HepG2 (cell line): ENCODE measurements around the gene SRCAP. TPM values are rescaled to one million over a fixed set of nuclear protein-coding genes. Genes with fewer than 3 reads are reported as not detected.

Source experiments
- ATAC-seq: fragments of 200-7000 bp; cut with Tn5 transposase; 3 replicates; pipeline ENCODE4 v1.9.1; 2020; ENCODE audit warnings: mild to moderate bottlenecking, moderate library complexity
- BruUV-seq: library from RNA; stranded (reverse); fragments of 400-500 nt; replicated peaks from 2 replicates; lab custom pipeline; 2021; lab: Mats Ljungman, UMichigan
- CTCF ChIA-PET: fragments of 300-600 bp; formaldehyde crosslinking; extraction: SDS; loops from one replicate; lab custom pipeline; 2021; ENCODE audit warnings: low total read pairs, inconsistent platforms, low intra/inter-chr PET ratio; lab: Yijun Ruan, JAX
- POLR2A ChIA-PET: fragments of 350-600 bp; sonication (Branson Sonifier 250); formaldehyde crosslinking; loops from one replicate; lab custom pipeline; 2020; ENCODE audit warnings: antibody characterized with exemption, inconsistent platforms; lab: Yijun Ruan, JAX
- DNase-seq: peaks from one replicate; pipeline ENCODE4 v3.0.0-alpha.2; 2015; ENCODE audit warnings: low spot score
- FAIRE-seq: peaks from 3 replicates; lab custom pipeline; 2011; peaks lifted over from hg19 to GRCh38; lab: Jason Lieb, UNC
- H2AFZ ChIP-seq: one replicate; pipeline ENCODE4 v1.6.1; 2011; ENCODE audit warnings: low read length, inconsistent platforms
- H3K27ac ChIP-seq: fragments of 300-600 bp; 3 replicates; pipeline ENCODE4 v1.8.0; 2011; ENCODE audit warnings: mixed run types, mild to moderate bottlenecking, mixed read lengths, low read length, inconsistent platforms; ENCODE audit not compliant: insufficient read depth; ENCODE audit errors: extremely low read length
- H3K27me3 ChIP-seq, 2 experiments: fragments of 200-600 bp in 1 of 2; 2 replicates in 1 of 2; 3 replicates in 1 of 2; pipeline versions ENCODE4 v1.6.0 to v1.8.0; 2011; ENCODE audit warnings: low read length in 2 of 2, mild to moderate bottlenecking in 2 of 2, moderate library complexity in 2 of 2, inconsistent platforms in 1 of 2; ENCODE audit not compliant: insufficient read depth in 2 of 2, control insufficient read depth in 1 of 2
- H3K36me3 ChIP-seq, 2 experiments: fragments of 200-600 bp in 1 of 2; replicated peaks in 1 of 2; 2 replicates in 1 of 2; 3 replicates in 1 of 2; pipeline versions ENCODE4 v1.5.1 to v1.8.0; 2011; ENCODE audit warnings: low read length in 2 of 2, inconsistent platforms in 1 of 2; ENCODE audit not compliant: insufficient read depth in 2 of 2, control insufficient read depth in 1 of 2
- H3K4me1 ChIP-seq: 2 replicates; pipeline ENCODE4 v1.5.1; 2012; ENCODE audit warnings: low read length, inconsistent platforms; ENCODE audit not compliant: insufficient read depth
- H3K4me2 ChIP-seq: 2 replicates; pipeline ENCODE4 v1.6.0; 2011; ENCODE audit warnings: low read depth, low read length, inconsistent platforms
- H3K4me3 ChIP-seq, 3 experiments: fragments of 200-600 bp in 1 of 3; sonication (generic), shearing (Covaris generic) in 1 of 3; replicated peaks in 1 of 3; 2 replicates each; pipeline ENCODE4 v1.5.1; 2011 to 2016; ENCODE audit warnings: low read length in 3 of 3, inconsistent platforms in 2 of 3, low read depth in 2 of 3, mild to moderate bottlenecking in 2 of 3, control low read depth in 1 of 3, mixed read lengths in 1 of 3; ENCODE audit not compliant: insufficient read depth in 1 of 3
- H3K79me2 ChIP-seq: one replicate; pipeline ENCODE4 v1.6.1; 2011; ENCODE audit warnings: low read length, inconsistent platforms; ENCODE audit not compliant: insufficient read depth
- H3K9ac ChIP-seq: 2 replicates; pipeline ENCODE4 v1.6.0; 2011; ENCODE audit warnings: mild to moderate bottlenecking, low read depth, low read length, inconsistent platforms; ENCODE audit not compliant: insufficient read depth
- H3K9me3 ChIP-seq: 2 replicates; pipeline ENCODE4 v1.5.1; 2012; ENCODE audit warnings: mild to moderate bottlenecking, low read length
- H4K20me1 ChIP-seq: 2 replicates; pipeline ENCODE4 v1.6.0; 2011; ENCODE audit warnings: inconsistent platforms, mild to moderate bottlenecking, low read length, moderate library complexity; ENCODE audit not compliant: insufficient read depth
- HES4 ChIP-seq: sonication (generic); formaldehyde crosslinking; IDR thresholded peaks from 2 replicates; pipeline ENCODE4 v1.9.0; 2021; ENCODE audit warnings: mild to moderate bottlenecking, missing genetic modification reagents, borderline replicate concordance
- HMG20A ChIP-seq: IDR thresholded peaks from 2 replicates; pipeline ENCODE4 v1.6.1; 2016; ENCODE audit warnings: borderline replicate concordance
- NFKB2 ChIP-seq: sonication (generic); formaldehyde crosslinking; IDR thresholded peaks from 2 replicates; pipeline ENCODE4 v1.4.0; 2020; ENCODE audit warnings: missing genetic modification reagents, borderline replicate concordance
- POLR2A ChIP-seq, 2 experiments: IDR thresholded peaks; 2 replicates each; pipeline ENCODE4 v1.6.1; 2011; ENCODE audit warnings: low read depth in 2 of 2, low read length in 2 of 2, mild to moderate bottlenecking in 1 of 2, moderate library complexity in 1 of 2; ENCODE audit not compliant: insufficient read depth in 1 of 2
- PRPF4 ChIP-seq: fragments of 200-400 bp; formaldehyde crosslinking; IDR thresholded peaks from 2 replicates; pipeline ENCODE4 v1.6.1; 2016; ENCODE audit warnings: low read length, low read depth; ENCODE audit not compliant: poor library complexity, severe bottlenecking
- SALL1 ChIP-seq: sonication (generic); formaldehyde crosslinking; IDR thresholded peaks from 2 replicates; pipeline ENCODE4 v1.8.0; 2022; ENCODE audit warnings: mild to moderate bottlenecking, missing genetic modification reagents
- SNAPC2 ChIP-seq: sonication (generic); formaldehyde crosslinking; IDR thresholded peaks from 2 replicates; pipeline ENCODE4 v1.8.1; 2022; ENCODE audit warnings: mild to moderate bottlenecking, missing genetic modification reagents
- U2AF1 ChIP-seq: fragments of 200-400 bp; formaldehyde crosslinking; optimal IDR thresholded peaks from 2 replicates; pipeline ENCODE3; 2017; ENCODE audit warnings: mild to moderate bottlenecking, low read depth, low read length
- ZBTB38 ChIP-seq: sonication (generic); formaldehyde crosslinking; IDR thresholded peaks from 2 replicates; pipeline ENCODE4 v1.5.1; 2020; ENCODE audit warnings: mild to moderate bottlenecking, missing genetic modification reagents
- ZNF205 ChIP-seq: IDR thresholded peaks from 2 replicates; pipeline ENCODE4 v1.6.1; 2018; ENCODE audit warnings: missing biosample characterization, missing genetic modification reagents
- ZZZ3 ChIP-seq: sonication (generic); formaldehyde crosslinking; IDR thresholded peaks from 2 replicates; pipeline ENCODE4 v1.4.0; 2020; ENCODE audit warnings: missing genetic modification reagents, mild to moderate bottlenecking, borderline replicate concordance
- WGBS: methylation state at CpG from one replicate; pipeline ENCODE4 v1.1.6; 2017; ENCODE audit warnings: low lambda C conversion rate; 5-methylcytosine and 5-hydroxymethylcytosine counted together
- in situ Hi-C: cut with HindIII; loops from 2 replicates; pipeline ENCODE4 v1.10.0; 2017; ENCODE audit warnings: low pct_unique_long_range_greater_than_20kb; ENCODE audit not compliant: extremely low pct_ligation_motif_present
- intact Hi-C: fragments of 100-400 bp; cut with micrococcal nuclease; formaldehyde crosslinking; loops from one replicate; pipeline ENCODE4 v1.10.0; 2022; ENCODE audit not compliant: unreplicated experiment
- polyA plus RNA-seq, 8 experiments: library from polyadenylated mRNA; depleted of rRNA in 3 of 8; stranded (reverse) in 7 of 8; unstranded in 1 of 8; fragments of >200 nt; fragmentation: Illumina TruSeq in 4 of 8; extraction: Trizol in 4 of 8; gene quantifications; 2 replicates each; pipeline versions ENCODE4 v1.2.1 to v1.2.3, GENCODE V29; 2011 to 2016; ENCODE audit warnings: low read depth in 4 of 8, missing spikeins in 1 of 8, mixed read lengths in 1 of 8; ENCODE audit not compliant: insufficient read depth in 1 of 8
- total RNA-seq, 5 experiments: library from RNA; depleted of rRNA; stranded (reverse); fragments of >200 nt; fragmentation: Illumina TruSeq; extraction: Trizol; gene quantifications; 2 replicates each; pipeline ENCODE4 v1.2.3, GENCODE V29; 2016; ENCODE audit warnings: low read depth in 1 of 5
- TF ChIP-seq, protein P1 (sequence below): sonication (generic); formaldehyde crosslinking; IDR thresholded peaks from 2 replicates; pipeline ENCODE4 v1.4.0; 2020; ENCODE audit warnings: missing genetic modification reagents
- TF ChIP-seq, protein P2 (sequence below): IDR thresholded peaks from 2 replicates; pipeline ENCODE4 v1.6.1; 2016; ENCODE audit warnings: low read depth, borderline replicate concordance
- TF ChIP-seq, protein P3 (sequence below): IDR thresholded peaks from 2 replicates; pipeline ENCODE4 v1.6.1; 2016; ENCODE audit warnings: missing compliant biosample characterization, missing genetic modification reagents, borderline replicate concordance

SRCAP gene
- total and polyA plus RNA-seq, 2 of the 13 experiments (the other 11 are each of a cell fraction or from before 2014, with no cell fraction given): 4.9 to 9.0 TPM

DNA sequence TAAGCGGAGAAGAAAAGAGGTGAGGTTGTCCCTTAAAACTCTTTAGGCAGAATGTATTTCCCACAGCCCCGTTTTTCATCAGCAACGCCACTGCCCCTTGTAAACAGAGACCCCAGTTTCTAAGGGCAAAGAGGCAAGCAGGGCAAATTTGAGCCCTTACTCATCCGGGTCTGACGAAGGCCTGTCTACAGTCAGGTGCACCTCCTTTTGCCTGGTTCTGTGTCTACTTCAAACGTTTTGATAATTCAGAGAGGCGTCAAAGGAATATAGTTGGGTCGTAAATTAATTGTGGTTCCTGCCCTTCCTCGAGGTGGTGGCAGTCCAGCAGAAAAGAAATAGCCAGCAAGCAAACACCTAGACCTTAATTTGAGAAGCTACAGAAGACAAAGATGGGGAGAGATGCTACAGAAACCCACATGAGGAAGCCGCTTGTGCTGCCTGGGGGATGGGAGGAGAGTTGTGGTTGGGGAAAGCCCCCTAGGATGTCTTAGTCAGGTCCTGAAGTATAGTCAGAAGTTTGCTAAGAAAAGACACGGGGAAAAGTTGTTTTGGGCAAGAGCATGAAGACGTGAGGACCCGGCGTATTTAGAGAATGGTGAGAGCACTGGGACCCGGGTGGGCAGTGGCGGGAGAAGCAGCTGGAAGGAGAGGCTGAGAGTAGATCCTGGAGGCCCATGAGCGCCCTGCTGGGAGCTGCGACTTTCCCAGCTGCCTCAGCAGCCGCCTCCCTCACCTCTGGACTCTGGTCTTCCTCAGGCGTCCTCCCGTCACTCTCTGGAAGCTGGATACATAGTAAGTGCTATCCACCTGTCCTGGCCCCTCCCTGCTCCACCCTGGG is 38.3 kb upstream of the SRCAP start:
- Histone ChIP-seq H3K4me2 (peak overlapping the region; percentile 92), H3K9ac (peak overlapping the region; percentile 91), H3K4me3 (peak overlapping the region; percentile 78 to 89 (median 82)), H3K79me2 (peaks cover 45% of the 10 kb centered on the region)
- BruUV-seq: TSS peak; percentile 28
- TF ChIP-seq ZZZ3: 0 out of 2 replicates have a peak, but pooled peaks have one; percentile 27
- TF ChIP-seq HES4 (CRISPR knock-in tag): 0 out of 2 replicates have a peak, but pooled peaks have one; percentile 19
- TF ChIP-seq PRPF4: no peak
- peak; percentile 79; the same call in 1 of the 2 replicates for TF ChIP-seq ZBTB38 (CRISPR knock-in tag)
- TF ChIP-seq ZNF205 (CRISPR knock-in tag): 0 out of 2 replicates have a peak, but pooled peaks have one; percentile 11
- peak; percentile 69 for TF ChIP-seq U2AF1
- TF ChIP-seq, protein P1, sequence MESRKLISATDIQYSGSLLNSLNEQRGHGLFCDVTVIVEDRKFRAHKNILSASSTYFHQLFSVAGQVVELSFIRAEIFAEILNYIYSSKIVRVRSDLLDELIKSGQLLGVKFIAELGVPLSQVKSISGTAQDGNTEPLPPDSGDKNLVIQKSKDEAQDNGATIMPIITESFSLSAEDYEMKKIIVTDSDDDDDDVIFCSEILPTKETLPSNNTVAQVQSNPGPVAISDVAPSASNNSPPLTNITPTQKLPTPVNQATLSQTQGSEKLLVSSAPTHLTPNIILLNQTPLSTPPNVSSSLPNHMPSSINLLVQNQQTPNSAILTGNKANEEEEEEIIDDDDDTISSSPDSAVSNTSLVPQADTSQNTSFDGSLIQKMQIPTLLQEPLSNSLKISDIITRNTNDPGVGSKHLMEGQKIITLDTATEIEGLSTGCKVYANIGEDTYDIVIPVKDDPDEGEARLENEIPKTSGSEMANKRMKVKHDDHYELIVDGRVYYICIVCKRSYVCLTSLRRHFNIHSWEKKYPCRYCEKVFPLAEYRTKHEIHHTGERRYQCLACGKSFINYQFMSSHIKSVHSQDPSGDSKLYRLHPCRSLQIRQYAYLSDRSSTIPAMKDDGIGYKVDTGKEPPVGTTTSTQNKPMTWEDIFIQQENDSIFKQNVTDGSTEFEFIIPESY (CRISPR knock-in tag): peak; percentile 37; the same call in 1 of the 2 replicates
- TF ChIP-seq, protein P2, sequence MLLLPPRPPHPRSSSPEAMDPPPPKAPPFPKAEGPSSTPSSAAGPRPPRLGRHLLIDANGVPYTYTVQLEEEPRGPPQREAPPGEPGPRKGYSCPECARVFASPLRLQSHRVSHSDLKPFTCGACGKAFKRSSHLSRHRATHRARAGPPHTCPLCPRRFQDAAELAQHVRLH: no peak
- no peak for TF ChIP-seq SNAPC2 (CRISPR knock-in tag)
- 0 out of 4 replicates have a peak, but pooled peaks of 1 of the 2 experiments have one; percentile 21 for TF ChIP-seq POLR2A (IDR thresholded peaks at IDR 0.05; ENCODE audit: insufficient read depth in 1 of 2, low read depth in 2 of 2, low read length in 2 of 2)
- TF ChIP-seq, protein P3, sequence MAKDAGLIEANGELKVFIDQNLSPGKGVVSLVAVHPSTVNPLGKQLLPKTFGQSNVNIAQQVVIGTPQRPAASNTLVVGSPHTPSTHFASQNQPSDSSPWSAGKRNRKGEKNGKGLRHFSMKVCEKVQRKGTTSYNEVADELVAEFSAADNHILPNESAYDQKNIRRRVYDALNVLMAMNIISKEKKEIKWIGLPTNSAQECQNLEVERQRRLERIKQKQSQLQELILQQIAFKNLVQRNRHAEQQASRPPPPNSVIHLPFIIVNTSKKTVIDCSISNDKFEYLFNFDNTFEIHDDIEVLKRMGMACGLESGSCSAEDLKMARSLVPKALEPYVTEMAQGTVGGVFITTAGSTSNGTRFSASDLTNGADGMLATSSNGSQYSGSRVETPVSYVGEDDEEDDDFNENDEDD (CRISPR knock-in tag): no peak
- TF ChIP-seq HMG20A (CRISPR knock-in tag): no peak
- 0 out of 2 replicates have a peak, but pooled peaks have one; percentile 21 for TF ChIP-seq SALL1 (CRISPR knock-in tag)
- peak; percentile 41; the same call in 1 of the 2 replicates for TF ChIP-seq NFKB2 (CRISPR knock-in tag)
- TF ChIP-seq, all 625 proteins: peak for 9
- ATAC-seq: no peak
- peaks cover 30% of the 10 kb centered on the region; the same call in 1 of the 2 replicates for H4K20me1 ChIP-seq
- ChIA-PET CTCF (no interaction called here), POLR2A (interaction anchor here (1.6 kb wide), 1 partner anchor 29 kb away, joined by 4 read pairs; no protein-coding TSS in a partner anchor)
- no peak overlapping the region for H2AFZ ChIP-seq
- H3K27ac ChIP-seq: peak overlapping the region; percentile 93
- WGBS: 79% methylated on average over 21 of the region's 21 CpGs
- intact Hi-C loops (no loop called here), in situ Hi-C loops (loop anchor here (25.0 kb wide), 1 partner anchor 848 kb away; the partner anchor contains the start of genes MAZ, MVP, PAGR1 and PRRT2)
- peaks cover 40 to 58% of the 10 kb centered on the region in 2 experiments for H3K36me3 ChIP-seq
- H3K4me1 ChIP-seq: peaks cover 37% of the 10 kb centered on the region
- no peaks in the 10 kb centered on the region for H3K9me3 ChIP-seq
- no peaks in the 10 kb centered on the region; a peak in 1 of 5 replicates for H3K27me3 ChIP-seq
- no peak for DNase-seq
- no peak for FAIRE-seq
